EH (cell line): ENCODE measurements around the gene PPP1CA.

Experiments
- DNase-seq: peaks from one replicate; pipeline ENCODE4 v3.0.0-alpha.2; 2015; ENCODE audit warnings: low read depth

PPP1CA gene

DNA sequence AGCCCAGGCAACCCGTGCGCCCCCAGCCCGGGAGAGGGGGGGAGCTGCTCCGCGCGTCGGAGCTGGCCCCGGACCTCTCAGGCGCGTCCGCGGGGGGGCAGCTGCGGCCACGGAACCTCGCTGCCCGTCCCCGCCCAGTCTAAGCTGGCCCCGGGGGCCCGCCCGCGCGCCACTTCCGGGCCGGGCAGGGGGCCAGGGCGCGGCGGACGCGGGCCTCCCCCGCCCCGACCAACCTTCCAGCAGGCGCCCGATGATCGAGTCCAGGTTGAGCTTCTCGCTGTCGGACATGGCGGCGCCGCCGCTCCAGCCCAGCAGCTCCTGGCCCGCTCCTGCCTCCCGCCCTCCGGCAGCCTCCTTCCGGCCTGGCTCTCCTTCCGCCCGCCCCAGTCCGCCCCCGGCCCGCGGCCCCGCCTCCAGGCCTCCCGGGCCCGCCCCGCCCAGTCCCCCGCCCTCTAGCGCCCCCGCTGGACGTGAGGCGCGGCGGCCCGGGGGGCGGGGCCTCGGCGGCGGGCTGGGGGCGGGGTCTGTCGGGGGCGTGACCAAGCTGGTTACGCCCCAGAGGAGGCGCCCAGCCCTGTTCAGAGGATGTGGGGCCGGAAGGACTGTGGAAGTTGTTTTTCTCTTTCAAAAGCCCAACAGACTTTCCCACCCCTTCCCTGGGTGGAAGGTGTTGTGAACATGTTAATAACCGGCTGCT is at the start of gene PPP1CA:
Gene PPP1CA (minus strand): TSS at position 364 of the 697 bp plus-strand sequence. CDS start 76 bp downstream, at position 288.
- peak; percentile 90 for DNase-seq

GRCh38 chr11:67450796-67451657 is 49.4 kb upstream of the PPP1CA start:
- no peak for DNase-seq

GRCh38 chr11:67449116-67449844 is 47.6 kb upstream of the PPP1CA start:
- no peak for DNase-seq

DNA sequence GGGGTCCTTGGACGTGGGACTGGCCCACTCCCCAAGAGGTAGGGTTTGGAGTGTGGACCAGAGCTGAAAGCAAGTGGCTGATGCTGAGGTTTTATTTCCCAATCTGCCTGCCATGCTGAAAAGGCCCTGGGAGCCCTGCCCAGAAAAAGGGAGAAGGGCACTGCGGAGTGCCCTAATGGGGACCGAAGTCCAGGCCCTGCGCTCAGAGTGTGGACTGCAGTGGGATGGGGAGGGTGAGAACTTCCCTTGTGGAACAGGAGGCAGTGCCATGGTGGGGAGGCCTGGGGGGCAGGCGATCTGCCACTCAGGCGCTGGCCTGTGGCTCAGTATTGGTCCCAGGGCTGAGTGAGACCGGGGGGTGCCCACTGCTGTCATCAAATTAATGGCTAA is 46.6 kb upstream of the PPP1CA start:
- no peak for DNase-seq

DNA sequence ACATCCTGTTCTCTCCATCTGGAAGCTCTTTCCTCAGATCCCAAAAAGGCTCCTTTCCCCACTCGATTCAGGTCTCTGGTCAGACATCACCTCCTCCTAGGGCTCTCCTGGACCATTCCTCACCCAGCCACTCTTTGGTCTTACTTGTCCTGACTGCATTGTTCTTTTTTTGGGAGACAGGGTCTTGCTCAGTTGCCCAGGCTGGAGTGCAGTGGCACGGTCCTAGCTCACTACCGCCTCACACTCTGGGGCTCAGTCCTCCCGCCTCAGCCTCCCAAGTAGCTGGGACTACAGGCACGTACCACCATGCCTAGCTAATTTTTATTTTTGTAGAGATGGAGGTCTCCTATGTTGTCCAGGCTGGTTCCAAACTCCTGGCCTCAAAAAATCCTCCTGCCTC is 43.9 kb upstream of the PPP1CA start:
- no peak for DNase-seq

DNA sequence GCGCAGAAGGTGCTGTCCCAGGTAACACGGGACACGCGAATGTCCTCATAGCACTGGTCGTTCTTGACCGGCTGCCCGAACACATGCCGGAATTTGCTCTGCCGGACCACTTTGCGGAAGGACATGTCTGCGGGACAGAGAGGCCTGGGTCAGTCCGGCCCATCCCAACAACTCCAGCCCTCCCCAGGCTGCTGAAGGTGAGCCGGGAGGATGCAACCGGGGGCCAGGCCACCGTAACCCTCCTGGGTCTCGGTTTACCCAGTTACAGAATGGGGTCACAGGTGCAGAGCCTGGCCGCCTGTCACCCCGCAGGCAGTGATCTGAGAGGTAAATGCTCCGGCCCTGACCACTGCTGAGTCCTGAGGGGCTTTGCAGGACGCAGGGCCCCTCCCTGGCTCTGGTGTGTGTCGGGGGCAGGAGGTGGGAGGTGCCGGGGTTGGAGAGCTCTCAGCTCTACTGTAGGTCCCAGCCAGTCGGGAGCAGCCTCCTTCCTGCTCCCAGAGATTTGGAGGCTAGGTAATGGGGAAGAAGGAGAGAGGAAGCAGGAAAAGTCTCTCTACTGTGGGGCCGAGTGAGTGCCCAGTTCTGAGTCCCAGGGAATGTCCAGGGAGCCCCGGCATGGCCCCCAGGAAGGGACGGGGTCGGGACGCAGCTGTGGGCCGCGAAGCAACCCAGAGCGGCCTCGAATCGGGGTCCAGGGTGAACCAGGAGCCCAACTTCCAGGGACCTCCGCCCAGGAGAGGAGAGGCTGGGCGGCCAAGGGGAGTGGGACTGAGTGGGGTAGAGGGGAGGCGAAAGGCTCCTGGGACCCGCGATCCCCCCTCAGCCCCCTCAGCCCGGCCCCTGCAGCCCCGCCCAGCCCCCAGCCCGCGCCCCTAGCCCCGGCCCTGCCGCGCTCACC is 41.1 kb upstream of the PPP1CA start:
- peak; percentile 23 for DNase-seq

DNA sequence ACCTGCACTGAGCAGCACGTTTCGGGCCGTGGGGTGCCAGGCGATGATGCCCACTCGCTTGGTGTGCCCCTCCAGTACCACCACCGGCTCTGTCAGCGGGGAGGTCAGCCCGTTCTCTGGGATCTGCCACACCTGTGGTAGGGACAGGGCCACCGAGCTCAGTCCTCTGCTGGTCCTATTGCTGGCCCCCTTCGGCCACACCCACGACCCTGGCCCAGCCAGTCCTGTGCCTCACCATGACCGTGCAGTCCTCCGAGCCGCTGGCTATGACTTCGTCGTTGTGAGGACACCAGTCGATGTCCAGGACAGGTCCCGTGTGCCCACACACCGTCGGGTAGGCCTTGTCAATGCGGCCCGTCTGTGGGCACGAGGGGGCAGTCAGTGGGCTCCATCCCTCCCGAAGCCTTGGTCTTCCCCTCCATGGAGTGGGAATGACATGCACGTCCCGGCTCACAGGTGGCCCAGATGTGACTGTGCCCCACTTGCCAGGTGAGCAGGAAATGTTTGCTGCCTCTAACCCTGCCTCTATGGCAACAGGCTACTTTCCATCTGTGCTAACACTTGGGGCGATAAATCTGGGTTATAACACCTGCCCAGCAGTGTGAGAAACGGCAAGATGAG is 40.2 kb upstream of the PPP1CA start:
- no peak for DNase-seq

- DNase-seq, result no peak
Observed at GRCh38 chr11:67441098-67441563, 39.5 kb upstream of the PPP1CA start.

DNA sequence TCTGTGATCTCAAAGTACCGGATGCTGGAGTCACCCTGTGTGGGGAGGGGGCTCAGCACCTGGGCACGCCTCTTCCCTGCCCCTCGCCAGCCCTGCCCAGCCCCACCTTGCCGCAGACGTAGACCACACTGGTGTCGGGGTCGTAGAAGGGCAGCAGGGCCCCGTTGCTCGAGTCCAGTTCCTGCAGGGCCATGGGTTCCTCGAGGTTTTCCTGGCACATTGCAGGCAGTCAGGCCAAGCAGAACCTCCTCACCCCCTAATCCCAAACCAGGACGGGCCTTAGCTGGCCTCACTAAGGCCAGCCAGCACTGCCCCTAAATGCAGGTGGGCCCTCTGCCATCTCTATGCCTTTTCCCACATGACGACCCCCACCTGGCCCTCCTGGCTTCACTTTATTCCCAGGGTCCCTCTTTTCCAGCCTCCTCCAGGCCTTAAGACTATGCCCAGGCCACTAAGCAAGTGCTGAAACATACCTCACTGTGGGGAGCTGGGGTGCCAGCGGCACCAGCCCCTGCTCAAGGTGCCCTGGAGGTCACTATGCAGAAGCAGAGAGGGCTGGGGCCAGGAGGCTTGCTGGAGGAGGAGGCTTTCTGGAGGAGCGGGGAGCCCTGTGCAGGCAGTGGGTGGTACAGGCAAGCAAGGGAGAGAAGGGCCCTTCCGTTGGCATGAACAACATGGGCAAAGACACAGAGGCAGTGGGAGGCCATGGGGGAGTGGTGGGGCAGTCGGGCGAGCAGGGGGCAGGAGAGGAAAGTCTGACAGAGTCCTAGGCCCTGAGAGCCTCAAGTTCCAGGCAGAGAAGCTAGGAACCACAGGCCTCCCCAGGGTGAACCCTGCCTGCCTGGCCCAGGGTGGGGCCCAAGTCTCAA is 38.8 kb upstream of the PPP1CA start:
- DNase-seq, result no peak

DNA sequence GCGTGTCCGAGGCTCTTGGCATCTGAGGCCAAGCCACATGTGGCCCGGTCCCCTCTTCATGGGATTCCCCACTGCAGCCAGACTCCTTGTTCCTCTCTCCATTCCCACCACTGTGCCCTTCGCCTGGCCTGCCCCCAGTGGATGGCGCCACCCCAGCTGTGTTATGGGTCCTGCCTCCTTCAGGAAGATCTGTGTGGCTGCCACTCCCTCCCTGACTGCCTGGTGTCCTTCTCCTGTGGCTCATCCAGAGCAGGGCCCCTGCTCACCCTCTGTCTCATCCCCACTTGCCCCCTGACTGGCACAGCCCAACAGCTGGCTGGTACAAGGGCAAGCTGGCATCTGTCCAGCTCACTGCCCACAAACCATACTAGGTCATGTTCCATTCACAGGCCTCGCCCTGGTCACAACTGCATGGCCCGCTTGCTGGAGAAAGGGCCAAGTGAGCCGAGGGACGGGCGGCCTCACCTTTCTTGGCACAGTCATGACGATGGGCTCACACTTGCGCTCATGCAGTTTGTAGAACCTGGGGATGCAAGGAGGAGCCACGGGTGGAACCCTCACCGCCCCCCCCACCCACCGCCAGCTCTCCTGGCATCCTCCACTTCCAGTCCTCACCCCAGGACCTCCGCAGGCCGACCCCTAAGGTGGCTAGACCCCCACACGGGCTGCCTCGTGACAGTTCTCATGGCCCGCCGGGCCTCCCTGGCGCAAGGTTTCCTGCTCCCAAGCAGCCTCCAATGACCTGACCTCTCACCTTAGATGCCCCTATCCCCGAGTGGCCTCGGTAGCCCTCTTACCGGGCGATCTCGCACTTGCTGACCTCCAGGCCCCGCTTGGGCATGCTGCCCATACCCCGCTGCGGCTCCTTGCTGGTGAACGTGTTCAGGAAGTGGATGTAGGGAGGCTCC is 37.9 kb upstream of the PPP1CA start:
- peak; percentile 28 for DNase-seq

GRCh38 chr11:67438158-67438902 is 36.7 kb upstream of the PPP1CA start:
- no peak for DNase-seq

DNA sequence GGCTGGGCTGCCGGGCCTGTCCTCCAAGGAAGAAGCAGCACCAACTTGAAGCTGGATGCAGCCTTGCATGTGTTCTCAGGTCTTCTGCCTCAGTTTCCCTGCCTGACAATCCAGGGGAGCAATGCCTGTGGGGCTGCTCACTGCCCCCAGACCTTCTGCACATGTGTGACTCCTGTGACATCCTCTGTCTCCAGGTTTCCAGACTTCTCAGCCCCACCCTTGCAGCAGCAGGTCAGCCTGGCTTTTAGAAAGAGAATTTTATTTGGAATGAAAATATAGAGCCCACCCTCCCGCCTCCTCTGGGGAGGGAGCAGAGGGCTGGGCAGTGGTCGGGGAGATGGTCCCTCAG is 36.1 kb upstream of the PPP1CA start:
- no peak for DNase-seq

GRCh38 chr11:67437082-67437808 is 35.6 kb upstream of the PPP1CA start, which contains the start of gene PTPRCAP:
TSS of gene PTPRCAP (minus strand) at chr11:67437682. CDS start at chr11:67437619, 63 bp downstream.
- DNase-seq, result no peak

DNA sequence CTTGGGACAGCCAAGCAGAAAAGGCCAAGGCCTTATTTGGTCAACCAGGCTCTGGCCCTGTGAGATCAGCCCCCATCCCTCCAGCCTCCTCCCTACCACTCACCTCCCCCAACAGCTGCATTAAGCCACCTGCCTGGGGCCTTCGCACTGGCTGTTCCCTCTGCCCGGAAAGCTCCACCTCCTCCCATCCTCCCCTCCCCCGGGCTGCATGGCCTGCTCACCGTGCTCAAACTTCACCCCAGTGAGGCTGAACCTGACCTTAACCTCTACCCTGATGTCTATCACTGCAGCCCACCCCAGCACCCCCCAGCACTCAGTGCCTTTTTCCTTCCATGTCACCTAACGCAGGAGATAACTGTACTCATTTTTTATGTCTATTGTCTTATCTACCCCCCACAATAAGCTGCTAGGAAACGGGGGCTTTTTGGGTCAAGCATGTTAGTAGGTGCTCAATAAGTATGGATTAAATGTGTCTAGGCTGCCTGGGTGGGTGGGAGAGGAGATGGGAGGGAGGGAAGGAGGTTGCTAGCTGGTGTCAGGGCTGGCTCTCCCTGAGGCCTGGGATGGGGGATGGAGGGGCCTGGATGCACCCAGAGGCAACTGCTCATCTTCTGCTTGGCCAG is 34.9 kb upstream of the PPP1CA start:
- DNase-seq, result no peak

- no peak for DNase-seq
Observed at GRCh38 chr11:67435727-67436458, 34.2 kb upstream of the PPP1CA start.

DNA sequence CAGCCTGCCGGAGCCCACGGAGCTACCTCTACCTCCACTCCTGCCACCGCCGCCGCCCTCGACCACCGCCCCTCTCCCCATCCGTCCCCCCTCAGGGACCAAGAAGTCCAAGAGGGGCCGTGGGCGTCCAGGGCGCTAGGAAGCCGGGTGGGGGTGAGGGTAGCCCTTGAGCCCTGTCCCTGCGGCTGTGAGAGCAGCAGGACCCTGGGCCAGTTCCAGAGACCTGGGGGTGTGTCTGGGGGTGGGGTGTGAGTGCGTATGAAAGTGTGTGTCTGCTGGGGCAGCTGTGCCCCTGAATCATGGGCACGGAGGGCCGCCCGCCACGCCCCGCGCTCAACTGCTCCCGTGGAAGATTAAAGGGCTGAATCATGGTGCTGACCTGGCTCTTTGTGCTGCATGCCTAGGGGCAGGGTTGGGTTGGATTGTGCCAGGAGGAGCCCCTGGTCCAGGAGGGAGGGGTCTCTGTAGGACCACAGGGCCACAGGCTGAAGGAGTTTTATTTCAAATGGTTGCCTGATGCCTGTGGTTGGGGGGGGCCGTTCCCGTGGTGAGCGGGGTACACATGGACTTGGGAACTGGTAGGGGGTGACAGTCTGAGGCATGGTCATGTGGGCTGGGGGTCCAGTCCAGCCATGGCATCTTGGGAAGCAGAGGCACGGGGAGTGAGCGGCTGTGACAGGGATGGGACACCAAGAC is 33.5 kb upstream of the PPP1CA start:
- DNase-seq, result no peak
